ES-I3 (cell line): ENCODE data around the gene PIGP.
"Not testable (repeated sequence)": the region's sequence is repeated elsewhere in the genome, so short reads cannot be mapped to it uniquely, and the experiment has no call there.

Experiments
- H3K36me3 ChIP-seq: 2 replicates; pipeline ENCODE4 v1.6.1; 2013; ENCODE audit warnings: mild to moderate bottlenecking, low read length, control low read depth, moderate library complexity; ENCODE audit not compliant: insufficient read depth
- H3K4me1 ChIP-seq: 2 replicates; pipeline ENCODE4 v1.6.1; 2013; ENCODE audit warnings: mild to moderate bottlenecking, control low read depth, low read length; ENCODE audit not compliant: insufficient read depth
- H3K9ac ChIP-seq: 2 replicates; pipeline ENCODE4 v1.6.1; 2013; ENCODE audit warnings: low read depth, mild to moderate bottlenecking, low read length, moderate library complexity
- H3K9me3 ChIP-seq: 2 replicates; pipeline ENCODE4 v1.6.1; 2013; ENCODE audit warnings: mild to moderate bottlenecking, low read length, moderate library complexity; ENCODE audit not compliant: control insufficient read depth, insufficient read depth

PIGP gene

DNA sequence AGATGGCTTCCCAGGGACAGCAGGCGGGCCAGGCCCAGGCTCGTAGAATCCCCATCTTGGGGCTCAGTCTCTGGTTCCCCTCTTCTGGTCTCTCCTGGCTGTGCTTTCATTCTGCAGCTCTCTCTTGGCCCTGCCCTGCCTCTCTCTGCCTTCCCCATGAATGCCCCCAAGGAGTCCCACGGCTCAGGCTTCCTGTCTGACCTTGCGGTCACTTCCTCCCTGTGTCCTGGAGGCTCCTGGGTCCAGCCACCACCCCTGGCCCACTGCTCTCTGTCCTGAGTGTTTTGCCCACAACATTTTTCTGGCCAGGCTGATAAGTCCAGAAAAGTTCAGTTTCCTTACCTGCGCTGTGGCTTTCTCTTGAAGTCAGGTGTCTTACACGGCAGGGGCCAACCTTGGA, 29.1 kb downstream of the PIGP start:
- Histone ChIP-seq H3K4me1 (peaks cover 17% of the 10 kb centered on the region; the same call in 1 of the 2 replicates), H3K9ac (no peak overlapping the region), H3K9me3 (no peaks in the 10 kb centered on the region), H3K36me3 (no peaks in the 10 kb centered on the region)

GRCh38 chr21:37041706-37042271, 31.1 kb downstream of the PIGP start:
- Histone ChIP-seq H3K36me3 (no peaks in the 10 kb centered on the region), H3K9me3 (no peaks in the 10 kb centered on the region), H3K4me1 (peaks cover 7% of the 10 kb centered on the region; the same call in 1 of the 2 replicates), H3K9ac (no peak overlapping the region)

GRCh38 chr21:37040212-37040611, 32.7 kb downstream of the PIGP start:
- Histone ChIP-seq H3K9me3 (no peaks in the 10 kb centered on the region), H3K36me3 (no peaks in the 10 kb centered on the region), H3K4me1 (peaks cover 3% of the 10 kb centered on the region; the same call in 1 of the 2 replicates), H3K9ac (no peak overlapping the region)

DNA sequence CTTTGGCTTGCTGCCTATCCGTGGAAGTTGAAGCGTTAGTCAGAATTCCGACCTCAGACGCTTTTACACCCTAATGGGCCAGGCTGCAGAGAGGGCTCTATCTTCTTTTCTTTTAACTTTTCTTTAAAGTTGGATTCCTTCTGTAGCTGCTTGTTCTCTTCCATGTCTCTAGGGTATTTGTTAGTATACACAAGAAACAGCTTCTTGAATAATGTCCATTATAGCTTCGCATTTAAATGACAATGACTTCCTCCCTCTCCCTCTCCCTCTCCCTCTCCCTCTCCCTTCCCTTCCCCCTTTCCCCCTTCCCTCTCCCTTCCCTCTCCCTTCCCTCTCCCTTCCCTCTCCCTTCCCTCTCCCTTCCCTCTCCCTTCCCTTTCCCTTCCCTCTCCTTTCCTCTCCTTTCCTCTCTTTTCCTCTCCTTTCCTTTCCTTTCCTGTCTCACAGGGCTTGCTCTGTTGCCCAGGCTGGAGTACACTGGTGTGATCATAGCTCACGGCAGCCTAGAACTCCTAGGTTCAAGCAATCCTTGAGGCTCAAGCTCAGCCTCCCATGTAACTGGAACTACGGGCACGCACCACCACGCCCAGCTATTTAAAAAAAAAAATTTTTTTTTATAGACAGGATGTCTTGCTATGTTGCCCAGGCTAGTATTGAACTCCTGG, 33.3 kb downstream of the PIGP start:
- Histone ChIP-seq H3K9me3 (no peaks in the 10 kb centered on the region), H3K36me3 (no peaks in the 10 kb centered on the region), H3K9ac (no peak overlapping the region), H3K4me1 (peaks cover 3% of the 10 kb centered on the region; the same call in 1 of the 2 replicates)

DNA sequence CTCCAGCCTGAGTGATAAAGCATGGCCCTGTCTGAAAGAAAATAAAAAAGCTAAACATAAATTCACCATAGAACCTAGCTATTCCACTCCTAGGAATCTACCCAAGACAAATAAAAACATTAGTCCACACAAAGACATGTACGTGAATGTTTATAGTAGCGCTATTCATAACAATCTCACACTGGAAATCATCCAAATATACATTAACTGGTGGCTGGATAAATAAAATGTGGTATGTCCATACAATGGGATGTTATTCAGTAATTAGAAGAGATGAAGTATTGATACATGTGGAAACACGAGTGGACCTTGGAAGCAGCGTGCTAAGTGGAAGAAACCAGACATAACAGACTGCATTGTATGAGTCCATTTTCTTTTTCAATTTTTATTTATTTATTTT, 36.7 kb downstream of the PIGP start:
- H3K9me3 ChIP-seq: no peaks in the 10 kb centered on the region
- H3K36me3 ChIP-seq: no peaks in the 10 kb centered on the region
- H3K9ac ChIP-seq: no peak overlapping the region
- H3K4me1 ChIP-seq: peaks cover 3% of the 10 kb centered on the region; the same call in 1 of the 2 replicates

DNA sequence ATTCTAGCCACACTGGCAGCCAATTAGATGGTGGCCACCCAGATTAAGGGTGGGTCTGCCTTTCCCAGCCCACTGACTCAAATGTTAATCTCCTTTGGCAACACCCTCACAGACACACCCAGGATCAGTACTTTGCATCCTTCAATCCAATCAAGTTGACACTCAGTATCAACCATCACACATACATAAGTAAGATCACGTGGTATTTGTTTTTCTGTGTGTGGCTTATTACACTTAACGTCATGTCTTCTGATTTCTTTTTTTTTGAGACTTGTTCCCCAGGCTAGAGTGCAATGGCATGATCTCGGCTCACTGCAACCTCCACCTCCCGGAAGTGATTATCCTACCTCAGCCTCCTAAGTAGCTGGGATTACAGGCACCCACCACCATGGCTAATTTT, 38.5 kb downstream of the PIGP start:
- H3K9me3 ChIP-seq, H3K36me3 ChIP-seq, H3K9ac ChIP-seq, H3K4me1 ChIP-seq: not testable (repeated sequence)

DNA sequence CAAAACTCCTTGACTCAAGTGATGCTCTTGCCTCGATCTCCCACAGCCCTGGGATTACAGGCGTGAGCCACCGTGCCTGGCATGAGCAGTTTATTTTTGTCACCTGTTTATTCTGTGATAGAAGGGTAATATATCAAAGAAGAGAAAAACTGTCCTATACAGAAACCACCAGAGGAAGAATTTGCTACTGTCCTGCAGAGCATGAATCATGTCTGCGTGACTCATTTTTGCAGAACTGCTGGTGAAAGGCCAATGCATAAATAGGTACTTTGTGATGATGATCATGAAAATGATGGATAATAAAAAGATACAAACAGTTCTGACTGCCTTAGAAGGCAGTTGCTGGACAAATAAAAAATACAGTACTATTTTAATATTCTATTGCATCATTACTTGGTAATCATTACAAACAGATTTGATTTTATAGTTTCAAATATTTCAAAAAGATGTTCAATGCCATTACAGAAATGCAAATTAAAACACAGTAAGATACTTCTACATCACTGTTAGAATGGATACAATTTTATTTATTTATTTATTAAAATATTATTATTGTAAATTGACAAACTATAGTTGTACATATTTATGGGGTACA, 39.9 kb downstream of the PIGP start:
- no peaks in the 10 kb centered on the region for H3K36me3 ChIP-seq
- no peaks in the 10 kb centered on the region for H3K9me3 ChIP-seq
- H3K4me1 ChIP-seq: no peaks in the 10 kb centered on the region
- H3K9ac ChIP-seq: no peak overlapping the region

- Histone ChIP-seq H3K36me3 (no peaks in the 10 kb centered on the region), H3K9me3 (no peaks in the 10 kb centered on the region), H3K9ac (no peak overlapping the region), H3K4me1 (no peaks in the 10 kb centered on the region)
These were observed 40.6 kb downstream of the PIGP start for GRCh38 chr21:37032293-37032692.

DNA sequence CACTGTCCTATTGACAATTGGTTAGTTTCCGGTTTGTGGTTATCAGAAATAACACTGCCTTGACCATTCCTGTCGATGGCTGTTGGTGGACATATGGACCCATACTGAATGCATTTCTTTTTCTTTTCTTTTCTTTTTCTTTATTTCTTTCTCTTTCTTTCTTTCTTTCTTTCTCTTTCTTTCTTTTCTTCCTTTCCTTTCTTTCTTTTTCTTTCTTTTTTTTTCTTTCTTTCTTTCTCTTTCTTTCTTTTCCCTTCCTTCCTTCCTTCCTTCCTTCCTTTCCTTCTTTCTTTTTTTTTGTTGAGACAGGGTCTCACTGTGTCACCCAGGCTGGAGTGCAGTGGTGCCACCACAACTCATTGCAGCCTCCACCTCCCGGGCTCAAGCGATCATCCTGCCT, 42.0 kb downstream of the PIGP start:
- Histone ChIP-seq H3K4me1 (no peaks in the 10 kb centered on the region), H3K36me3 (no peaks in the 10 kb centered on the region), H3K9me3 (no peaks in the 10 kb centered on the region), H3K9ac (no peak overlapping the region)

- H3K4me1 ChIP-seq: no peaks in the 10 kb centered on the region
- H3K9me3 ChIP-seq: no peaks in the 10 kb centered on the region
- H3K36me3 ChIP-seq: no peaks in the 10 kb centered on the region
- no peak overlapping the region for H3K9ac ChIP-seq
These were observed 44.3 kb downstream of the PIGP start for GRCh38 chr21:37028570-37028969.

DNA sequence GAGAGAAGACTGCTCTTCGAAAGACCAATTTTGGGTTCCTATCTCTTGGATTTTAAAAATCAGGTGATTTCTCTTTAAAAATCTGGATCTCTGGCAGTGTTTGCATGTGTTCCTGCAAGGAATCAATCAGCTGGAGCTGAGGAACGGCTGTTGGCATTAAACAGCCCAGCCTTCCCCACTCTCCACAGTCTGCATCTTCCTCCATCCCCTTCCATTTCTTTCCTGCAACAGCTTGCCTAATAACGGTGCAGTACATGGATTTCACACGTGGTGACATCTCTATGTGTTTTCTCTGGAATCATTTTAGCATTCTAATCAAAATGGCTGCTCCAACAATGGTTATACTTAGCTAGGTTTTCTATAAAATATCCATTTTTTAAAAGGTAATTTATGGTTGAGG, 46.4 kb downstream of the PIGP start:
- H3K9ac ChIP-seq: no peak overlapping the region
- H3K9me3 ChIP-seq: no peaks in the 10 kb centered on the region
- H3K4me1 ChIP-seq: no peaks in the 10 kb centered on the region
- H3K36me3 ChIP-seq: no peaks in the 10 kb centered on the region

DNA sequence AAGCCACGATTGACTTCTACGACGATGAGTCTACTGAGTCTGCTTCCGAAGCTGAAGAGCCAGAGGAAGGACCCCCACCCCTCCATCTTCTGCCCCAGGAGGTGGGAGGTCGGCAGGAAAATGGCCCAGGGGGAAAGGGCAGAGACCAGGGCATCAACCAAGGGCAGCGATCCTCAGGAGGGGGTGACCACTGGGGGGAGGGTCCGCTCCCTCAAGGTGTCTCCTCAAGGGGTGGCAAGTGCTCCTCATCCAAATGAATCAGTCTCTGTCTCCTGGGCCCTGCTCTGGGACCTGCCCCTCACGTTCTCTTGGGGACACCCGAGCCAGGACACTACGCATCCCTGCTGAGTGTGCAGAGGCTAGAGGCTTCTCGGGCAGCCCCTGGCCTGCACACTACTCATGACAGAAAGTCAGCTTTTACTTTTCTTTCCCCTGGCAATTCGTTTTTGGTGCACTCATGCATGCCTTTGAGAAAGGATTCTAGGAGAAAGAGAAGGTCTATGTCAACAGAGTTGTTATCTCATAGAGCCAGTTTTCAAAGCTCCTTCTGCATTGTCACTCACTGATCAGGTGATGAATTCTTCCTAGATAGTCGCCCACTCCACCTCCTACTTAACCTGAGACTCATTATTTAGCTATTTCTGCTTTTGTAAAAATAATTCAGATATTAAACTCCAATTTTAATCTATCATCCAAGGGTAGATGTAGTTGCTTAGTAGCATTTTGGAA, 54.8 kb downstream of the PIGP start:
- H3K36me3 ChIP-seq: no peaks in the 10 kb centered on the region
- H3K4me1 ChIP-seq: no peaks in the 10 kb centered on the region
- no peaks in the 10 kb centered on the region for H3K9me3 ChIP-seq
- no peak overlapping the region for H3K9ac ChIP-seq
